Measurements from ENCODE around the gene TRIP4.

GRCh38 chr15:64379216-64379960 lies 8.2 kb upstream of the TRIP4 start:
- no peak for TF ChIP-seq ESRRA (CRISPR knock-in tag; IDR thresholded peaks at IDR 0.05; ENCODE audit: borderline replicate concordance)
- TF ChIP-seq, protein P1, sequence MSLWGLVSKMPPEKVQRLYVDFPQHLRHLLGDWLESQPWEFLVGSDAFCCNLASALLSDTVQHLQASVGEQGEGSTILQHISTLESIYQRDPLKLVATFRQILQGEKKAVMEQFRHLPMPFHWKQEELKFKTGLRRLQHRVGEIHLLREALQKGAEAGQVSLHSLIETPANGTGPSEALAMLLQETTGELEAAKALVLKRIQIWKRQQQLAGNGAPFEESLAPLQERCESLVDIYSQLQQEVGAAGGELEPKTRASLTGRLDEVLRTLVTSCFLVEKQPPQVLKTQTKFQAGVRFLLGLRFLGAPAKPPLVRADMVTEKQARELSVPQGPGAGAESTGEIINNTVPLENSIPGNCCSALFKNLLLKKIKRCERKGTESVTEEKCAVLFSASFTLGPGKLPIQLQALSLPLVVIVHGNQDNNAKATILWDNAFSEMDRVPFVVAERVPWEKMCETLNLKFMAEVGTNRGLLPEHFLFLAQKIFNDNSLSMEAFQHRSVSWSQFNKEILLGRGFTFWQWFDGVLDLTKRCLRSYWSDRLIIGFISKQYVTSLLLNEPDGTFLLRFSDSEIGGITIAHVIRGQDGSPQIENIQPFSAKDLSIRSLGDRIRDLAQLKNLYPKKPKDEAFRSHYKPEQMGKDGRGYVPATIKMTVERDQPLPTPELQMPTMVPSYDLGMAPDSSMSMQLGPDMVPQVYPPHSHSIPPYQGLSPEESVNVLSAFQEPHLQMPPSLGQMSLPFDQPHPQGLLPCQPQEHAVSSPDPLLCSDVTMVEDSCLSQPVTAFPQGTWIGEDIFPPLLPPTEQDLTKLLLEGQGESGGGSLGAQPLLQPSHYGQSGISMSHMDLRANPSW (CRISPR knock-in tag; conservative IDR thresholded peaks at IDR 0.05; ENCODE audit: low read depth) = no peak
- TF ChIP-seq CTCF (IDR thresholded peaks at IDR 0.05) = no peak
- TF ChIP-seq ZNF317 (CRISPR knock-in tag; IDR thresholded peaks at IDR 0.05; ENCODE audit: borderline replicate concordance, low read depth) = no peak
- TF ChIP-seq ZNF263 (CRISPR knock-in tag; IDR thresholded peaks at IDR 0.05; ENCODE audit: low read depth) = no peak
- TF ChIP-seq NFYB (CRISPR knock-in tag; conservative IDR thresholded peaks at IDR 0.05; ENCODE audit: low read depth) = no peak
- no peak for TF ChIP-seq FOXK1 (CRISPR knock-in tag; IDR thresholded peaks at IDR 0.05)
- no peak for TF ChIP-seq TCF7 (CRISPR knock-in tag; IDR thresholded peaks at IDR 0.05; ENCODE audit: low read depth)
- TF ChIP-seq ZSCAN18 (CRISPR knock-in tag; IDR thresholded peaks at IDR 0.05) = no peak
- no peak for TF ChIP-seq JUN (CRISPR knock-in tag; IDR thresholded peaks at IDR 0.05)
- TF ChIP-seq MAX (CRISPR knock-in tag; IDR thresholded peaks at IDR 0.05) = no peak
